Measurements from ENCODE around the gene DNAJC7. TPM values are rescaled to one million over a fixed set of nuclear protein-coding genes. Genes with fewer than 3 reads are reported as not detected.

The DNAJC7 gene
- total RNA-seq, 2 donors from 2014 or later: 82.7 to 103 TPM

- no peaks in the 10 kb centered on the region for H3K36me3 ChIP-seq
- no peak for DNase-seq
- no peaks in the 10 kb centered on the region for H3K4me1 ChIP-seq
- no peaks in the 10 kb centered on the region for H3K27me3 ChIP-seq
- no peak overlapping the region for H3K27ac ChIP-seq
- no peaks in the 10 kb centered on the region for H3K9me3 ChIP-seq
- H3K4me3 ChIP-seq: no peak overlapping the region
- TF ChIP-seq CTCF (IDR thresholded peaks at IDR 0.05): no peak
- H3K9ac ChIP-seq (ENCODE audit: low read depth in 2 of 2, low read length in 2 of 2): no peak overlapping the region
- intact Hi-C loops (cut with DNase I): no loop called here
Measured at GRCh38 chr17:41943492-41943891, 73.7 kb downstream of the DNAJC7 start.

DNA sequence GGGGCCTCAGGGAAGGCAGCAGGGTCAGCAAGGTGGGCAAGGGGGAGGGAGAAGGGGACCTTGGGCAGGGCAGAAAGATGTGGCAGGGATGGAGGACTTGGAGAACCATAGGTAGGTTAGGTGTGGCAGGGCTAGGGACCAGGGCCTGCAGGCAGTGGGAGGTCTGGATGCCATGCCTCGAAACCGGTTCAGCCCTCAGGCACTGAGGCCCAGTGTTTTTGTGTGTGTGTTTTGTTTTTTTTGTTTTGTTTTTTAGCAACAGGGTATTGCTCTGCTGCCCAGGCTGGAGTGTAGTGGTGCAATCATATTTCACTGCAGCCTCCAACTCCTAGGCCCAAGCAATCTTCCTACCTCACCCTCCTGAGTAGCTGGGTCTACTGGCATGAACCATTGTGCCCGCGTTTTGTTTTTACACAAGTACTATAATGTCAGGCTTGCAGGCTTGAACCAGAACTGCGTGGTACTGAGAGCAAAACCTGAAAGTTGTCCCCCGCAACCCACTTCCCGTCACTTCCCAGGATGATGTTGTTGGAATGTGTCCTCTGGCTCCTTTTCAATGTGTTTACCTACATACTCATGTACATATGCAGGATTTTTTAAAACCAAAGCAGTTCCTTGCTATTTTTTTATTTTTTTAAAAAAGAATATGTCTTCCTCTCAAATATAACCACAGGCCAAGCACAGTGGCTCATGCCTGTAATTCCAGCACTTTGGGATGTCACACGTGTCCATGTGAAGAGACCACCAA, 74.4 kb downstream of the DNAJC7 start:
- intact Hi-C loops (cut with DNase I): no loop called here
- Histone ChIP-seq H3K27ac (no peak overlapping the region), H3K4me1 (no peaks in the 10 kb centered on the region)

GRCh38 chr17:41941168-41941567, 76.1 kb downstream of the DNAJC7 start:
- DNase-seq: no peak
- no peak overlapping the region for H3K4me3 ChIP-seq
- no peaks in the 10 kb centered on the region for H3K36me3 ChIP-seq
- H3K4me1 ChIP-seq: no peaks in the 10 kb centered on the region
- no peak overlapping the region for H3K27ac ChIP-seq
- H3K9ac ChIP-seq (ENCODE audit: low read depth in 2 of 2, low read length in 2 of 2): no peak overlapping the region
- intact Hi-C loops (cut with DNase I): no loop called here
- no peak for TF ChIP-seq CTCF (IDR thresholded peaks at IDR 0.05)
- H3K9me3 ChIP-seq: no peaks in the 10 kb centered on the region
- no peaks in the 10 kb centered on the region for H3K27me3 ChIP-seq

More for the DNA sequence above, 74.4 kb downstream of the DNAJC7 start:
- Histone ChIP-seq H3K9me3 (no peaks in the 10 kb centered on the region), H3K4me3 (no peak overlapping the region), H3K36me3 (no peaks in the 10 kb centered on the region), H3K9ac (ENCODE audit: low read depth in 2 of 2, low read length in 2 of 2) (no peak overlapping the region), H3K27me3 (no peaks in the 10 kb centered on the region)
- no peak for TF ChIP-seq CTCF (IDR thresholded peaks at IDR 0.05)
- DNase-seq: no peak

DNA sequence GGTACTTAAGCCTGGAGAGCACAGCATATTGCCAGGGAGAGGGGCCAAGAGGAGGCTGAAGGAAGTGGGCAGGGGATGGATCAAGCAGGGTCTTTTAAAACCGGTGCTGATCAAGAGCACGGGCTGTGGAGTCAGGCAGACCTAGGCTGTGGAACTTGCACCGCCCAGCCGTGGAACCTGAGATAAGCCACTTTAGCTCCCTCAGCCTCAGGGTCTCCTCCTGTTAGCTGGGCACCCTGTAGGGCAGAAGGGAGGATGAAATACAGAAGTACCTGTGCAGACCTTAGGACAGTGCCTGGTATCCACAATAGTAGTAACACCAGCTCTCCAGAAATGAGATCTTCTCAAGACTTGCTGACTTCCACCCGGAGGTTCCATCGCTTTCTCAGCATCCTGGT, 77.5 kb downstream of the DNAJC7 start:
- Histone ChIP-seq H3K9me3 (no peaks in the 10 kb centered on the region), H3K36me3 (no peaks in the 10 kb centered on the region), H3K27me3 (no peaks in the 10 kb centered on the region), H3K4me1 (no peaks in the 10 kb centered on the region), H3K27ac (no peak overlapping the region), H3K4me3 (no peak overlapping the region), H3K9ac (ENCODE audit: low read depth in 2 of 2, low read length in 2 of 2) (no peak overlapping the region)
- no peak for DNase-seq
- intact Hi-C loops (cut with DNase I): no loop called here
- TF ChIP-seq CTCF (IDR thresholded peaks at IDR 0.05): no peak

DNA sequence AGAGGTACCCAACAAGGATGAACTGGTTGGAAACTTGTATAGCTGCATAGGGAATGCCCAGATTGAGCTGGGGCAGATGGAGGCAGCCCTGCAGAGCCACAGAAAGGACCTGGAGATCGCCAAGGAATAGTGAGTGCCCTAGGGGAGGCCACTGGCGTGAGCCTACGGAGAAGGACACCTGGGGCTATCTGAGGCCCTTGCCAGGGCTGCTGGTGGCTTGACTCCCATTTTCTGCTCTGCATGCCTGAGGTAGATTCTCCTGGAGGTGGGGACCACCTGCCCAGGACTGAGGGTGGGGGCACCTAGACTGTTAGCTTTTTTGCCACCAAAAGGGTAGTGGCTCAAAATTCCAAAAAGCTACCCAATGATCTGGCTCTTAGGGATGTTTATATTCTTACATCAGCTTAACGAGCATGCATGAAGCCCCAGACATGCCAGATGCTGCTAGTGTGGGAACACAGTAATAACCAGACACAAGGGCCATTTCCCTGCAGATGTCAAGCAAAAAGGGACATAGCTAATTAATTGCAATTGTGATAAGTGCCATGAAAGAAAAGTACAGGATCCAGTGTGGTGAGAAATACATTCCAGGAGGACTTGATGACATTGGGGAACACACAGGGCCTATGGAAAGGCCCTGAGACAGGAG, 78.1 kb downstream of the DNAJC7 start:
- no peaks in the 10 kb centered on the region for H3K4me1 ChIP-seq
- intact Hi-C loops (cut with DNase I): no loop called here
- no peaks in the 10 kb centered on the region for H3K36me3 ChIP-seq
- no peak for DNase-seq
- TF ChIP-seq CTCF (IDR thresholded peaks at IDR 0.05): no peak
- no peaks in the 10 kb centered on the region for H3K27me3 ChIP-seq
- H3K27ac ChIP-seq: no peak overlapping the region
- H3K4me3 ChIP-seq: no peak overlapping the region
- H3K9ac ChIP-seq (ENCODE audit: low read depth in 2 of 2, low read length in 2 of 2): no peak overlapping the region
- no peaks in the 10 kb centered on the region for H3K9me3 ChIP-seq

All from colonic mucosa (tissue), 4 donors.